NCI-H128 (cell line): ENCODE results near the gene ITGA2.

Source experiments
- DNase-seq: peaks from one replicate; lab custom pipeline; 2025; ENCODE audit not compliant: unreplicated experiment; lab: John Stamatoyannopoulos, UW

Gene ITGA2

DNA sequence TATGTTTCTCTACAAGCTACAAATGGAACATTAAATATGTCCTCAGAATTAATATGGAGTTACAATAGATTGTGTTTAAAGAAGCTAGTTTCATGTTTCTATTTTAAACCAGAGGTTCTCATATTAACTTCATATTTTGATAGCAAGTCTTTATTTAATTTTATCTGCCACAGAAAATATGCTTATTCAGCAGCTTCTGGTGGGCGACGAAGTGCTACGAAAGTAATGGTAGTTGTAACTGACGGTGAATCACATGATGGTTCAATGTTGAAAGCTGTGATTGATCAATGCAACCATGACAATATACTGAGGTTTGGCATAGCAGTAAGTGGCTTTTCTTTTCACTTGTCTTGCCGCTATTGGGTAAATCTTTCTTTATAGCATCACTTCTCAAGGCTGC, 66.2 kb downstream of the ITGA2 start:
- no peak for DNase-seq

GRCh38 chr5:53059281-53059680, 70.1 kb downstream of the ITGA2 start:
- no peak for DNase-seq

DNA sequence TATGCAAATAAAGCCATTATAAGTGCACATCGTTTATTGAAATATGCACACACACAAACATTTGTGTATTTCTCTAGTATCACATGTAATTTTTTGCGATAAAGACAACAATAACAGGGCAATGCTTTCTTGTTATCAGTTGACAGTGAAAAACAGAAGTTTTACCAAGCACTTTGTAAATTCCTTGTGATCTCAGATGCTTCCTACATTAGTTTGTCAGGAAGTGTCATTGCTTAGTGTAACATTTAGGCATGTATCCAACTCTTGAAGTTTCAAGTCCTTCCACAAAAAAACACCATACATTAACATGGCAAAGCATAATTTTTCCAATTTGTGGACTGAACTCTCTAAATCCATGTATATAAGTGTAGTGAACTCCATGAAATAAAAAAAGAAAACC, 74.0 kb downstream of the ITGA2 start:
- no peak for DNase-seq

- DNase-seq, result no peak
Measured at GRCh38 chr5:53063791-53064190, 74.6 kb downstream of the ITGA2 start.

DNA sequence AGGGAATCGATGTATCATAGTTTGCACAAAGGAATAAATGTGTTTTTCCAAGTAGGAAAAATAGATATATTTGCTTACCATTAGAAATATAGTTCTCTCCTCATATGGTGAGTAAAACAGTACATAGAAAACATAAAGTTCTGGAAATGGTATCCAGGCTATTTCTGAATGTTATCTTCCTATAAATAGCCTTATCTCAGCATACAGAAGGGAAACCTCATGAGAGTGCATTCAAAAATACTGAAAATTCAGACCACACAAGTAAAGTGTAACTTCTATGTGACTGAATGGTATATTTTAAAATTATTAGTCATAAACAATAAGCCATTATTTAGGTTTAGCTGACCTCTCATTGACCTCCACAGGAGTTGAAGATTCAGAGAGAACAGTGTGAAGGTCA, 76.9 kb downstream of the ITGA2 start:
- no peak for DNase-seq

DNA sequence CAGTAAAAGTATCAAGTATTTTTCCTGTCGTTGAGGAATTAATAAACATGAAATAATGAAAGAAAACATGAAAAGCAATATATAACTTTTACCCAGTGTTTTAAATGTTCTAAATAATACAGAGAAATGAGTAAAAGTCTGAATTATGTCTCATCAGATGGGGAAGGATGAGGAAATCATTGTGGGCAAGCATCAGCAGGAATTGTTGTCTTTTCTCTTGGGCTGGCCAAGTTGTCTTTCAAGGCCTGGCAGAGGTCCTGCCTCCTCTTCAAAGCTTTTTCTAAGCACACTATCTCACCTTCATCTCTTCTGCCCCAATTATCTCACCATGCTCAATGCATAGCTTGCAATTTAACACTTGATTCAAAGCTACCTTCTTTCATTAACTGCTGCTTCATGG, 78.5 kb downstream of the ITGA2 start:
- DNase-seq, result no peak

- no peak for DNase-seq
Measured at GRCh38 chr5:53068291-53068836, 79.2 kb downstream of the ITGA2 start.

GRCh38 chr5:53069626-53070025, 80.5 kb downstream of the ITGA2 start:
- DNase-seq, result no peak

- no peak for DNase-seq
Measured at GRCh38 chr5:53071298-53071697, 82.1 kb downstream of the ITGA2 start.

GRCh38 chr5:53071738-53072137, 82.6 kb downstream of the ITGA2 start:
- no peak for DNase-seq

GRCh38 chr5:53073348-53073747, 84.2 kb downstream of the ITGA2 start:
- DNase-seq, result no peak

GRCh38 chr5:53076014-53076583, 86.9 kb downstream of the ITGA2 start:
- DNase-seq, result no peak

GRCh38 chr5:53080271-53080670, 91.1 kb downstream of the ITGA2 start:
- DNase-seq, result no peak

- DNase-seq, result no peak
Measured at GRCh38 chr5:53083927-53084326, 94.8 kb downstream of the ITGA2 start.

DNA sequence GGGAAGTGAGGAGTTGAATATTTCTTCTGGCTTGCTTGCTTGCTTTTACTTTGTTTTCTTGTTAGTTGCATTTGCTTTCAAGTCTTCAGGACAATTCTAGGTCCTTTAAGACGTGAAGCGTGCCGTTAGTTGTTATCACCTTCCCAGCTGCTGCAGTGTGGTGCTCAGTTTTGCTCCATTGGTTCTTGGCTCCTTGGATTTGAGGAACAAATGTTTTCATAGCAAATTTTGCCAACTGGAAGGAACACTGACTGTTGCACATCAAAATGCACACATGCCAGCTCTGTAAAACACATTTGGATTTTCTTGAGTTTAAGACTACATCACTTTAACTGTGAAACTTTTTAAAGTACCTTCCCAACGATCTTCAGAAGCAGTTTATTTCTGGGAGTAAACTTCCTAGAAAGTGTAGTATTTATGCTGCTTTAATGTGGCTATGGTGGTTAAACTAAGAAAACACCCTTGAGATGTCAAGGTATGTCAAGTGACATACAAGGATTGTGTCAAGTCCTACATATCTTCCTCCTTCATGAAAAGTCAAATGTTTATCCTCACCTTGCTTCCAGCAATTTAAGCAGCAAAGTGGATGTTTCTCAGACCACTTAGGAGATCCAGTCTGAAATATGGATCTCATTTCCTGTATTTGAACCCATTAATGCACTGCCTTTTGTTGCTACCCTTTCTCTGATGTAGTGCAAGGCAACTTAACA, 95.5 kb downstream of the ITGA2 start:
- no peak for DNase-seq

GRCh38 chr5:53087171-53087570, 98.0 kb downstream of the ITGA2 start:
- no peak for DNase-seq

GRCh38 chr5:53087621-53088121, 98.5 kb downstream of the ITGA2 start:
- DNase-seq, result no peak

- no peak for DNase-seq
Measured at GRCh38 chr5:53089481-53089991, 100.4 kb downstream of the ITGA2 start.

DNA sequence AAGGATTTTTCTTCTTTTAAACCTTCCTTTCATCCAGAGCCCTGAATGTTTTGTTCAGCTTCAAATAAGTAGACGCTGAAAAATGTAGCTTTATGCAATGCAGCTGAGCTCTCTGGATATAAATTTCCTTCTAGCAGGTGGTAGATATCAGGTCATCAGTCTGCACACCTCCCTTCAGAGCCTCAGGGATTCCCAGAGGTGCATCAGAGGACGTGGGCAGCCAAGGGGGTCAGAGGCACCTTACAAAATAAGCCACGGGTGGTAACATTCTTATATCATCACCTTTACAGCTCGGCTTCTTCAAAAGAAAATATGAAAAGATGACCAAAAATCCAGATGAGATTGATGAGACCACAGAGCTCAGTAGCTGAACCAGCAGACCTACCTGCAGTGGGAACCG, 101.1 kb downstream of the ITGA2 start:
- no peak for DNase-seq

GRCh38 chr5:53091289-53091688, 102.1 kb downstream of the ITGA2 start:
- no peak for DNase-seq

GRCh38 chr5:53092242-53092641, 103.1 kb downstream of the ITGA2 start:
- no peak for DNase-seq

GRCh38 chr5:53095217-53095616, 106.1 kb downstream of the ITGA2 start:
- DNase-seq, result no peak
